Esophagus squamous epithelium (tissue), 5 donors: ENCODE measurements around the gene TPGS2. TPM values are rescaled to one million over a fixed set of nuclear protein-coding genes. Genes with fewer than 3 reads are reported as not detected.

Experiments used
- DNase-seq: peaks from one replicate; lab custom pipeline; 2025; lab: John Stamatoyannopoulos, UW
- H3K27ac ChIP-seq, 4 donors: fragments of 200-600 bp; sonication (generic); one replicate each; pipeline ENCODE4 v1.5.1; 2016 to 2019; ENCODE audit warnings: mild to moderate bottlenecking in 1 of 4
- H3K27me3 ChIP-seq, 4 donors: fragments of 200-600 bp; sonication (generic); 1 replicate in 3 of 4; 2 replicates in 1 of 4; pipeline versions ENCODE4 v1.5.1 to v1.6.0; 2017 to 2021; ENCODE audit warnings: antibody characterized with exemption in 1 of 4
- H3K36me3 ChIP-seq, 3 donors: fragments of 200-600 bp; sonication (generic); one replicate each; pipeline ENCODE4 v1.5.1; 2016 to 2019
- H3K4me1 ChIP-seq, 3 donors: fragments of 200-600 bp; sonication (generic); one replicate each; pipeline ENCODE4 v1.5.1; 2017 to 2019
- H3K4me3 ChIP-seq, 4 donors: fragments of 200-600 bp; sonication (generic); 1 replicate in 3 of 4; 2 replicates in 1 of 4; pipeline ENCODE4 v1.5.1; 2016 to 2019; ENCODE audit warnings: mild to moderate bottlenecking in 2 of 4, moderate library complexity in 1 of 4
- H3K9me3 ChIP-seq, 3 donors: fragments of 200-600 bp; sonication (generic); one replicate each; pipeline ENCODE4 v1.5.1; 2016 to 2019
- POLR2A ChIP-seq, 4 donors: fragments of 450-650 bp; IDR thresholded peaks; one replicate each; pipeline ENCODE4 v1.6.1; 2017; ENCODE audit warnings: antibody characterized with exemption in 4 of 4, mild to moderate bottlenecking in 4 of 4, moderate library complexity in 3 of 4
- WGBS, 2 donors: methylation state at CpG; one replicate each; pipeline ENCODE4 v1.1.5; 2018; 5-methylcytosine and 5-hydroxymethylcytosine counted together
- intact Hi-C: fragments of 100-400 bp; cut with DNase I; formaldehyde crosslinking; loops from one replicate; pipeline ENCODE4 v1.15.0; 2022
- total RNA-seq, 4 donors: library from RNA; depleted of rRNA; stranded (reverse); fragments of >200 nt; gene quantifications; one replicate each; pipeline ENCODE4 v1.1.0, GENCODE V29; 2016
- TF ChIP-seq, protein P1 (sequence below), 6 experiments: fragments of 450-650 bp in 4 of 6; fragments of 200-600 bp in 2 of 6; sonication (generic) in 2 of 6; IDR thresholded peaks; one replicate each; pipeline ENCODE4 v1.5.1; 2016 to 2019; ENCODE audit warnings: antibody characterized with exemption in 6 of 6, mild to moderate bottlenecking in 4 of 6, moderate library complexity in 4 of 6
- donor health status: DM: yes; HTN: yes; CAD: no.

Gene TPGS2
- total RNA-seq, 4 donors from 2014 or later = 65.1 to 155 (median 105) TPM

DNA sequence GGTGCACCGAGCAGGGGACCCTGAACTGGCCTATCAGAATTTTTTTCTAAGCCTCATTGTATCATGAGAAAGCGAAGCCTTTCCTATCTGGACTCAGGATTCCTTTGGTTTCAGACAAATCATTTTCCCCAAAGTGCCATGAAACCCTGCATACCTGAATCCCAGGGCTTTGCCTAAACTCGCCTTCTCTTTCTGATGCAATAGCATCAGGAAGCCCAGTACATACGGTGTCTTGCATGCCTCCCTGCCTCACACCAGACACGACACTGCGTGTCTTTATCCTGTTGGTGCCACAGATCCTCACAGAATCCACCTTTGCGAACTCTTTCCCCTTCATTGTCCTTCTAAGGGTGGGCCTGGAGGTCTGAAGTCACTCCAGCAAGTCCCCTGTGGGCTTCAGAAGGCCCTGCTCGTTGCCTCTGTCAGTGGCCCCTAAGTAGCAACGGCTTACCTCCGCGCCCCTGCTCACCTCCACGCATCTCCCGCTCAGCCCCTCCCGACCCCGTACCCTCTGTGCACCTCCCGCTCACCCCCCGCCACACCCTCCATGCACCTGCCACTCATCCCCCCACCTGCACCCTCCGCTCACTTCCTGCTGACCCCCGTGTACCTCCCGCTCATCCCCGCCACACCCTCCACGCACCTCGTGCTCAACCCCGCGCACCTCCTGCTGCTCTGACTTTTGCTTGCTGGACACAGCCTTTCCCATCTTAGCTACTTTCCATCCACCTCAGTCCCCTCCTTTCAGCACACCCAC lies 83.4 kb downstream of the TPGS2 start:
- no peak for DNase-seq
- H3K4me3 ChIP-seq = no peak overlapping the region
- H3K9me3 ChIP-seq = no peaks in the 10 kb centered on the region
- H3K36me3 ChIP-seq = peaks cover 0 to 15% (median 0%) of the 10 kb centered on the region in 3 donors
- WGBS, 2 donors = 78 to 80% methylated on average over 23 to 25 of the region's 25 CpGs
- intact Hi-C loops = no loop called here
- H3K27ac ChIP-seq = no peak overlapping the region
- H3K27me3 ChIP-seq = no peaks in the 10 kb centered on the region
- TF ChIP-seq POLR2A (IDR thresholded peaks at IDR 0.05) = no peak
- TF ChIP-seq, protein P1, sequence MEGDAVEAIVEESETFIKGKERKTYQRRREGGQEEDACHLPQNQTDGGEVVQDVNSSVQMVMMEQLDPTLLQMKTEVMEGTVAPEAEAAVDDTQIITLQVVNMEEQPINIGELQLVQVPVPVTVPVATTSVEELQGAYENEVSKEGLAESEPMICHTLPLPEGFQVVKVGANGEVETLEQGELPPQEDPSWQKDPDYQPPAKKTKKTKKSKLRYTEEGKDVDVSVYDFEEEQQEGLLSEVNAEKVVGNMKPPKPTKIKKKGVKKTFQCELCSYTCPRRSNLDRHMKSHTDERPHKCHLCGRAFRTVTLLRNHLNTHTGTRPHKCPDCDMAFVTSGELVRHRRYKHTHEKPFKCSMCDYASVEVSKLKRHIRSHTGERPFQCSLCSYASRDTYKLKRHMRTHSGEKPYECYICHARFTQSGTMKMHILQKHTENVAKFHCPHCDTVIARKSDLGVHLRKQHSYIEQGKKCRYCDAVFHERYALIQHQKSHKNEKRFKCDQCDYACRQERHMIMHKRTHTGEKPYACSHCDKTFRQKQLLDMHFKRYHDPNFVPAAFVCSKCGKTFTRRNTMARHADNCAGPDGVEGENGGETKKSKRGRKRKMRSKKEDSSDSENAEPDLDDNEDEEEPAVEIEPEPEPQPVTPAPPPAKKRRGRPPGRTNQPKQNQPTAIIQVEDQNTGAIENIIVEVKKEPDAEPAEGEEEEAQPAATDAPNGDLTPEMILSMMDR (IDR thresholded peaks at IDR 0.05) = no peak
- H3K4me1 ChIP-seq = peaks cover 0 to 8% (median 3%) of the 10 kb centered on the region in 3 donors

GRCh38 chr18:36744261-36744876 lies 84.4 kb downstream of the TPGS2 start:
- Histone ChIP-seq H3K27me3 (no peaks in the 10 kb centered on the region), H3K9me3 (no peaks in the 10 kb centered on the region), H3K36me3 (peaks cover 0 to 15% (median 0%) of the 10 kb centered on the region in 3 donors), H3K4me1 (peaks cover 0 to 8% (median 3%) of the 10 kb centered on the region in 3 donors), H3K4me3 (no peak overlapping the region), H3K27ac (no peak overlapping the region)
- DNase-seq = no peak
- WGBS, 2 donors = 71 to 87% methylated on average over 5 to 6 of the region's 6 CpGs
- intact Hi-C loops = no loop called here
- TF ChIP-seq, protein P1 (IDR thresholded peaks at IDR 0.05) = no peak
- TF ChIP-seq POLR2A (IDR thresholded peaks at IDR 0.05) = no peak

Other genes starting within 250 kb of the TPGS2 start
- 10 to 100 TPM in 1 of 4 donors, 1 to 10 TPM in 3; 2.3 to 18.7 (median 5.8) TPM for gene KIAA1328, start 125 bp upstream of the TPGS2 start, total RNA-seq